Measurements from ENCODE around the gene CTNNA2. TPM values are rescaled to one million over a fixed set of nuclear protein-coding genes. Genes with fewer than 3 reads are reported as not detected.

Gene CTNNA2
- total RNA-seq, 3 donors from 2014 or later = 0.29 to 4.2 (median 1.1) TPM

DNA sequence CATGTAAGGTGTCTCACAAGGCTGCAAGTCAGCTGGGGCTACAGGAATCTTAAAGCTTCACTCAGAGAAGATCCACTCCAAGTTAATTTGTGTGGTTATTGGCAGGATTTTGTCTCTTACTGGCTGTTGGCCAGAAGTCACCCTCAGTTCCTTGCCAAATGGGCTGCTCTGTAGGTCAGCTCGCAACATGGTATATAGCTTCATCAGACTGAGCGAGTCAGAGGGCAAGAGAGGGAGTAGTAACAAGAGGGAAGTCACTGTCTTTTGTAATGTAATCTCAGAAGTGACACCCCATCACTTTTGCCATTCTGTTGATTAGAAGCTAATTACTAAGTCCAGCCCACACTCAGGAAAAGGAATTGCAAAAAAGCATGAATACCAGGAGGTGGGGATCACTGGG lies 672.2 kb downstream of the CTNNA2 start:
- Histone ChIP-seq H3K9me3 (peaks cover 4% of the 10 kb centered on the region), H3K4me1 (ENCODE audit: low read depth) (no peaks in the 10 kb centered on the region), H3K36me3 (ENCODE audit: low read depth) (no peaks in the 10 kb centered on the region), H3K4me3 (no peak overlapping the region)
- ATAC-seq (no peak), DNase-seq (no peak)
- intact Hi-C loops (cut with DNase I, micrococcal nuclease) = no loop called here
- TF ChIP-seq, protein P1, sequence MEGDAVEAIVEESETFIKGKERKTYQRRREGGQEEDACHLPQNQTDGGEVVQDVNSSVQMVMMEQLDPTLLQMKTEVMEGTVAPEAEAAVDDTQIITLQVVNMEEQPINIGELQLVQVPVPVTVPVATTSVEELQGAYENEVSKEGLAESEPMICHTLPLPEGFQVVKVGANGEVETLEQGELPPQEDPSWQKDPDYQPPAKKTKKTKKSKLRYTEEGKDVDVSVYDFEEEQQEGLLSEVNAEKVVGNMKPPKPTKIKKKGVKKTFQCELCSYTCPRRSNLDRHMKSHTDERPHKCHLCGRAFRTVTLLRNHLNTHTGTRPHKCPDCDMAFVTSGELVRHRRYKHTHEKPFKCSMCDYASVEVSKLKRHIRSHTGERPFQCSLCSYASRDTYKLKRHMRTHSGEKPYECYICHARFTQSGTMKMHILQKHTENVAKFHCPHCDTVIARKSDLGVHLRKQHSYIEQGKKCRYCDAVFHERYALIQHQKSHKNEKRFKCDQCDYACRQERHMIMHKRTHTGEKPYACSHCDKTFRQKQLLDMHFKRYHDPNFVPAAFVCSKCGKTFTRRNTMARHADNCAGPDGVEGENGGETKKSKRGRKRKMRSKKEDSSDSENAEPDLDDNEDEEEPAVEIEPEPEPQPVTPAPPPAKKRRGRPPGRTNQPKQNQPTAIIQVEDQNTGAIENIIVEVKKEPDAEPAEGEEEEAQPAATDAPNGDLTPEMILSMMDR (IDR thresholded peaks at IDR 0.05) = no peak

- H3K36me3 ChIP-seq (ENCODE audit: low read depth) = no peaks in the 10 kb centered on the region
- DNase-seq (no peak), ATAC-seq (no peak)
- no peaks in the 10 kb centered on the region for H3K4me1 ChIP-seq (ENCODE audit: low read depth)
- H3K4me3 ChIP-seq = no peak overlapping the region
- TF ChIP-seq, protein P1 (IDR thresholded peaks at IDR 0.05) = no peak
- intact Hi-C loops (cut with DNase I, micrococcal nuclease) = no loop called here
- no peaks in the 10 kb centered on the region for H3K9me3 ChIP-seq
Measured at GRCh38 chr2:80186262-80186661, 673.4 kb downstream of the CTNNA2 start.

- no peaks in the 10 kb centered on the region for H3K9me3 ChIP-seq
- intact Hi-C loops (cut with DNase I, micrococcal nuclease) = no loop called here
- DNase-seq (no peak), ATAC-seq (no peak)
- no peaks in the 10 kb centered on the region for H3K4me1 ChIP-seq (ENCODE audit: low read depth)
- TF ChIP-seq, protein P1 (IDR thresholded peaks at IDR 0.05) = no peak
- no peaks in the 10 kb centered on the region for H3K36me3 ChIP-seq (ENCODE audit: low read depth)
- H3K4me3 ChIP-seq = no peak overlapping the region
Measured at GRCh38 chr2:80187156-80187555, 674.3 kb downstream of the CTNNA2 start.

DNA sequence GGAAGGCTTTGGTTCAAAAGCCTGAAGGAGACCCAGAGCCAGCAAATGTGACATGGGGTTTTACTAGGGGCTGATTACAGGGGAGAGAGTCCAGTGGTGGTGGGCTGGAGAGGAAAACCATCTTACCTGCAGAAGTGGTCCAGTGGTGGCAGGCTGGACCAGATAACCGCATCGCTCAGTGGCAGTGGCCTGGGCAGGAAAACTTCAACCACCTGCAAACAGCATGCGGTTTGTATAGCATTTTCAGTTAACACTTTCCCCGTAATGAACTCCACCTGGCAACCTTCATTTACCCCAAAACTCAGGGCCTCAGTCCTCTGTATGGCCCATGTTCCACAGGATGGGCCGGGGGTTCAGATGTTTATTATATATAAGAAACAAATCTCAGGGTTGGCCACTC lies 677.3 kb downstream of the CTNNA2 start:
- DNase-seq (no peak), ATAC-seq (no peak)
- TF ChIP-seq, protein P1 (IDR thresholded peaks at IDR 0.05) = no peak
- Histone ChIP-seq H3K36me3 (ENCODE audit: low read depth) (no peaks in the 10 kb centered on the region), H3K4me1 (ENCODE audit: low read depth) (no peaks in the 10 kb centered on the region), H3K9me3 (no peaks in the 10 kb centered on the region), H3K4me3 (no peak overlapping the region)
- intact Hi-C loops (cut with DNase I, micrococcal nuclease) = no loop called here

- no peak overlapping the region for H3K4me3 ChIP-seq
- H3K9me3 ChIP-seq = no peaks in the 10 kb centered on the region
- intact Hi-C loops (cut with DNase I, micrococcal nuclease) = no loop called here
- ATAC-seq (no peak), DNase-seq (no peak)
- no peaks in the 10 kb centered on the region for H3K36me3 ChIP-seq (ENCODE audit: low read depth)
- H3K4me1 ChIP-seq (ENCODE audit: low read depth) = no peaks in the 10 kb centered on the region
- TF ChIP-seq, protein P1 (IDR thresholded peaks at IDR 0.05) = no peak
Measured at GRCh38 chr2:80193566-80193965, 680.7 kb downstream of the CTNNA2 start.

DNA sequence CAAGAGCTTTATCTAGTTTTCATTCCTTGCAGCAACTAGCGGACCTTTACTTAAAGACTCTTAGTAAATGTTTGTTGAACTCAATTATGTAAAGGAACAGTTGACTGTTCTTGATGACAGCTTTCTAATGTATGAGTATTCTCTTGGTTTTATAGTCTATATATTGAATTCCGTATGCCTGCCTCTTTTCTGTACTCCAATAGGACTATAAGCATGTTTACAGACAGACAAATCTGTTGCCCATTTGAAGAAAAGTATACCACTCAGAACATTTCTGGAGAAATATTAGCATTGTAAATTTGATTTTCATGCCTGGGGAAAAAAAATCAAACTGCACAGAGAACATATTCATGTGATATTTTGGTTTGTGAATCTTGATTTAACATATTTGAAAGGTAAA lies 682.2 kb downstream of the CTNNA2 start:
- no peak for ATAC-seq
- Histone ChIP-seq H3K9me3 (no peaks in the 10 kb centered on the region), H3K4me1 (ENCODE audit: low read depth) (no peaks in the 10 kb centered on the region), H3K36me3 (ENCODE audit: low read depth) (no peaks in the 10 kb centered on the region), H3K4me3 (no peak overlapping the region)
- DNase-seq = no peak
- TF ChIP-seq, protein P1 (IDR thresholded peaks at IDR 0.05) = no peak
- intact Hi-C loops (cut with DNase I, micrococcal nuclease) = no loop called here
